ENCODE data around the gene STX8.

The STX8 gene

GRCh38 chr17:9509236-9509816 lies 66.3 kb downstream of the STX8 start:
- Histone ChIP-seq H3K27me3 (ENCODE audit: control insufficient read depth, insufficient read depth, low read length) (no peaks in the 10 kb centered on the region), H3K9me3 (ENCODE audit: control insufficient read depth, insufficient read depth, low read length) (no peaks in the 10 kb centered on the region), H3K27ac (ENCODE audit: low read depth, low read length) (no peak overlapping the region), H3K4me3 (ENCODE audit: low read depth, low read length) (no peak overlapping the region), H3K36me3 (ENCODE audit: control insufficient read depth, insufficient read depth, low read length) (no peaks in the 10 kb centered on the region), H3K9ac (ENCODE audit: low read depth, low read length) (no peak overlapping the region), H3K4me1 (ENCODE audit: control insufficient read depth, insufficient read depth, low read length) (peaks cover 10% of the 10 kb centered on the region; the same call in 1 of the 2 replicates)

GRCh38 chr17:9499041-9499440 lies 76.6 kb downstream of the STX8 start:
- Histone ChIP-seq H3K4me1 (ENCODE audit: control insufficient read depth, insufficient read depth, low read length) (no peaks in the 10 kb centered on the region), H3K27me3 (ENCODE audit: control insufficient read depth, insufficient read depth, low read length) (no peaks in the 10 kb centered on the region), H3K27ac (ENCODE audit: low read depth, low read length) (no peak overlapping the region), H3K36me3 (ENCODE audit: control insufficient read depth, insufficient read depth, low read length) (no peaks in the 10 kb centered on the region), H3K4me3 (ENCODE audit: low read depth, low read length) (no peak overlapping the region), H3K9me3 (ENCODE audit: control insufficient read depth, insufficient read depth, low read length) (no peaks in the 10 kb centered on the region), H3K9ac (ENCODE audit: low read depth, low read length) (no peak overlapping the region)

- H3K9ac ChIP-seq (ENCODE audit: low read depth, low read length), result no peak overlapping the region
- H3K9me3 ChIP-seq (ENCODE audit: control insufficient read depth, insufficient read depth, low read length), result no peaks in the 10 kb centered on the region
- no peaks in the 10 kb centered on the region for H3K36me3 ChIP-seq (ENCODE audit: control insufficient read depth, insufficient read depth, low read length)
- no peak overlapping the region for H3K27ac ChIP-seq (ENCODE audit: low read depth, low read length)
- H3K4me3 ChIP-seq (ENCODE audit: low read depth, low read length), result no peak overlapping the region
- H3K4me1 ChIP-seq (ENCODE audit: control insufficient read depth, insufficient read depth, low read length), result no peaks in the 10 kb centered on the region
- no peaks in the 10 kb centered on the region for H3K27me3 ChIP-seq (ENCODE audit: control insufficient read depth, insufficient read depth, low read length)
These were observed 77.1 kb downstream of the STX8 start for GRCh38 chr17:9498490-9498889.

GRCh38 chr17:9488556-9488955 lies 87.1 kb downstream of the STX8 start:
- no peak overlapping the region for H3K4me3 ChIP-seq (ENCODE audit: low read depth, low read length)
- H3K27ac ChIP-seq (ENCODE audit: low read depth, low read length), result no peak overlapping the region
- no peaks in the 10 kb centered on the region for H3K9me3 ChIP-seq (ENCODE audit: control insufficient read depth, insufficient read depth, low read length)
- no peaks in the 10 kb centered on the region for H3K27me3 ChIP-seq (ENCODE audit: control insufficient read depth, insufficient read depth, low read length)
- H3K9ac ChIP-seq (ENCODE audit: low read depth, low read length), result no peak overlapping the region
- H3K36me3 ChIP-seq (ENCODE audit: control insufficient read depth, insufficient read depth, low read length), result no peaks in the 10 kb centered on the region
- H3K4me1 ChIP-seq (ENCODE audit: control insufficient read depth, insufficient read depth, low read length), result no peaks in the 10 kb centered on the region

DNA sequence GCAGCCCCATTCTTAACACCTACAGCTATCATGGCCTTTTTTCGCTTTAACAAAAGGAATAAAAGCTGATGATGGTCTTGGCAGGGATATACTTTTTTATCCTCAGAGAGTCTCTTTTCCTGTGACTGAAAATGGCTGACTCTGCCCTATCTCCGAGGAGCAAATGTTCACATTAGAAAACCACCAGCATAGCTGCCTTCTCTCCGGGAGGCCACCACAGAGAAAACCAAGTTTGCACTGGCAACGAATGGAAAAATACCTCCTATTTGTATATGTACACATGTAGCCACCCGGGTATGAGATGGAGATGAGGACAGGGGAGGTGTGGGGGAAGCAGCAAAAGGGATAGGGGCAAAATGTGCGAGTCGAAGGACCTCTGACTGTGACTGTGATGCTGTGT lies 88.2 kb downstream of the STX8 start:
- H3K9me3 ChIP-seq (ENCODE audit: control insufficient read depth, insufficient read depth, low read length), result no peaks in the 10 kb centered on the region
- no peak overlapping the region for H3K27ac ChIP-seq (ENCODE audit: low read depth, low read length)
- no peaks in the 10 kb centered on the region for H3K4me1 ChIP-seq (ENCODE audit: control insufficient read depth, insufficient read depth, low read length)
- H3K27me3 ChIP-seq (ENCODE audit: control insufficient read depth, insufficient read depth, low read length), result no peaks in the 10 kb centered on the region
- H3K9ac ChIP-seq (ENCODE audit: low read depth, low read length), result no peak overlapping the region
- H3K4me3 ChIP-seq (ENCODE audit: low read depth, low read length), result no peak overlapping the region
- no peaks in the 10 kb centered on the region for H3K36me3 ChIP-seq (ENCODE audit: control insufficient read depth, insufficient read depth, low read length)

DNA sequence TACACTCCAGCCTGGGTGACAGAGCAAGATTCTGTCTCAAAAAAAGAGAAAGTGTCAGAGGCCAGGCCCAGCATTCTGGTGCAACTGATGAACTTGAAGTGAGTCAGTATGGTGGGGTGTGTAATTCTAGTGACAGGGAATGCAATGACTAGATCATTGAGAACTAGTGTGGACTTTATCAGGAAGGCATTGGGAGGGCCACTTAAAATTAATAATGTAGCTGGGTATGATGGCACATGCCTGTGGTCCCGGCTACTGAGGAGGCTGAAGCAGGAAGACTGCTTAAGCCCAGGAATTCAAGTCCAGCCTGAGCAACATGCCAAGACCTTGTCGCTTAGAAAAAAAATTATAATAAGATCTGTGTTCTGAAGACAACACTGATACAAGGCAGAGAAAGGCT lies 90.8 kb downstream of the STX8 start:
- Histone ChIP-seq H3K27me3 (ENCODE audit: control insufficient read depth, insufficient read depth, low read length) (no peaks in the 10 kb centered on the region), H3K4me3 (ENCODE audit: low read depth, low read length) (no peak overlapping the region), H3K27ac (ENCODE audit: low read depth, low read length) (no peak overlapping the region), H3K36me3 (ENCODE audit: control insufficient read depth, insufficient read depth, low read length) (no peaks in the 10 kb centered on the region), H3K4me1 (ENCODE audit: control insufficient read depth, insufficient read depth, low read length) (no peaks in the 10 kb centered on the region), H3K9ac (ENCODE audit: low read depth, low read length) (no peak overlapping the region), H3K9me3 (ENCODE audit: control insufficient read depth, insufficient read depth, low read length) (no peaks in the 10 kb centered on the region)

DNA sequence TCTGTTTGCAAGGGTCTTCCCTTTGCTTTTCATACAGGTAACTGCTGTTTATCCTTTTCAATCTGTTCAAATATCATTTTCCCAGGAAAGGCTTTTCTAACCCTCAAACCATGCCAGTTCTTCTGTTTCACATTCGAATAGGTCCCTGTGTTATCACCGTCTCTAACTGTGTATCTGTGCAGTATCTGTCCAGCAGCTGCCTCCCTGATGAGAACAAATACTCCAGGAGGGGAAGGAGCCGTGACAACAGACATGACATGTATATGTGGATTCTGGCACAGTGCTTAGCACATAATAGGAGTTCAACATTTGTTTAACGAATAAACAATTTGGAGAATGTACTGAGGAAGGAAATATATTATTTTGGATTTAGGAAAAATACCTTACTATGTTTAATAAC lies 95.7 kb downstream of the STX8 start:
- Histone ChIP-seq H3K27me3 (ENCODE audit: control insufficient read depth, insufficient read depth, low read length) (no peaks in the 10 kb centered on the region), H3K36me3 (ENCODE audit: control insufficient read depth, insufficient read depth, low read length) (no peaks in the 10 kb centered on the region), H3K9me3 (ENCODE audit: control insufficient read depth, insufficient read depth, low read length) (no peaks in the 10 kb centered on the region), H3K4me3 (ENCODE audit: low read depth, low read length) (no peak overlapping the region), H3K4me1 (ENCODE audit: control insufficient read depth, insufficient read depth, low read length) (0 out of 2 replicates have a peak, but pooled peaks cover 5% of the 10 kb centered on the region), H3K27ac (ENCODE audit: low read depth, low read length) (no peak overlapping the region), H3K9ac (ENCODE audit: low read depth, low read length) (no peak overlapping the region)

DNA sequence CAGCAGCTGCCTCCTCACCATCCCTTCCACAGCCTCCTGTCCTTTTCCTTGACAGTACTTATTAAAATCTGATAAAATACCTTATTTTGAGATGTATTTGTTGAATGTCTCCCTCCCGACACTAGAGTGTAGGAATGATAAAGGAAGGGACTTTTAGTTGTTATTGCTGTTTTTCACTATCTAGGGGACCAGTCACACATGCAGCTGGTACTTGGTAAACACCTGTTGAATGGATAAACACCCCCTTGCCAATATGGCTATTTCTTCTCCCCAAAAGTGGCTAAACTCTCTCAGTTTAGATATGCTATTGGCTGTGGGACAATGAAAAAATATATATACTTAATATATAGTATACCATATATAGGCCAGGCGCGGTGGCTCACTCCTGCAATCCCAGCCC lies 96.7 kb downstream of the STX8 start:
- Histone ChIP-seq H3K9ac (ENCODE audit: low read depth, low read length) (no peak overlapping the region), H3K9me3 (ENCODE audit: control insufficient read depth, insufficient read depth, low read length) (no peaks in the 10 kb centered on the region), H3K36me3 (ENCODE audit: control insufficient read depth, insufficient read depth, low read length) (no peaks in the 10 kb centered on the region), H3K4me3 (ENCODE audit: low read depth, low read length) (no peak overlapping the region), H3K4me1 (ENCODE audit: control insufficient read depth, insufficient read depth, low read length) (peaks cover 7% of the 10 kb centered on the region; the same call in 1 of the 2 replicates), H3K27ac (ENCODE audit: low read depth, low read length) (no peak overlapping the region), H3K27me3 (ENCODE audit: control insufficient read depth, insufficient read depth, low read length) (no peaks in the 10 kb centered on the region)

DNA sequence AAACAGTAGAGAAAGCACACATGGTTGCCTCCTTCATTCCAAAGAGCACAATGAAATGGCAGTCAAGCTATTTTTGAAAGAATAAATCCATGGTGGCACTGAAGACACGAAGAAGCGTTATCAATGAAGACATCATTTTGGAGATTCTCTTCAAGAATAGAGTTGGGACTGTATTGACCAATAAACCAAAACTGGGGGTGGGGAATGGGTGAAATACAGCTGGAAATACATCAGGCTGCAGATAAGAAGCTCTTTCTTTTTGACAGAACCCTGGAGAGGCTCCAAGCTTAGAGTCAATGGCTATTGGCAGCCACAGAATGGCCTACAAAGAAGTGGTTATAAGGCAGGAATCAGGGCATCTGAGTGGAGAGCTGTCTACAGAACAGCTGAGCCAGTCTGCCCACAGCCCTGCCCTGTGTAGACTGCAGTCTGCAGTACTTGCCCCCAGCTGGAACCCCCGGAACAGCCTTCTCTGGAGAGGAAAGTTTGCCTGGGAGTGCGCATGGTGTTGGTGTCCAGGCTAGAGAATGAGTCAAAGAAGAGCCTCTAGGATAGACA lies 100.4 kb downstream of the STX8 start:
- no peaks in the 10 kb centered on the region for H3K9me3 ChIP-seq (ENCODE audit: control insufficient read depth, insufficient read depth, low read length)
- H3K9ac ChIP-seq (ENCODE audit: low read depth, low read length), result no peak overlapping the region
- no peak overlapping the region for H3K4me3 ChIP-seq (ENCODE audit: low read depth, low read length)
- peaks cover 12% of the 10 kb centered on the region; the same call in 1 of the 2 replicates for H3K4me1 ChIP-seq (ENCODE audit: control insufficient read depth, insufficient read depth, low read length)
- H3K36me3 ChIP-seq (ENCODE audit: control insufficient read depth, insufficient read depth, low read length), result no peaks in the 10 kb centered on the region
- H3K27me3 ChIP-seq (ENCODE audit: control insufficient read depth, insufficient read depth, low read length), result no peaks in the 10 kb centered on the region
- H3K27ac ChIP-seq (ENCODE audit: low read depth, low read length), result no peak overlapping the region

DNA sequence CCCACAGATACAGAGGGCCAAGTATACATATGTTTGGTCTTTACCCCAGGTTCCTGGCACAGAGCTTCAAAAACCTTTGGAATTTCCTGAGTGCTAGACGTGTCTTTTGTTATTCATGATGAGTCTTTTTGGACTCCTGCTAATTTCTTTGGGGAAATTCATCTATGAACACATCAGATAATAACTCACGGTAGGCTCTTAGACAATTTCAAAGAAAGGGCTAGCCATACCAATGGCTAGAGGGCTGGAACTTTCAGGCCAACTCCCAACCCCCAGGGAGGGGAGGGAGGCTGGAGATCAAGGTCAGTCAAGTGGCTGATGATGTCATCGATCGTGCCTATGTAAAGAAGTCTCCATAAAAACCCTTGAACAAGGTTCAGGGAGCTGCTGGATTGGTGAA lies 101.9 kb downstream of the STX8 start:
- Histone ChIP-seq H3K27me3 (ENCODE audit: control insufficient read depth, insufficient read depth, low read length) (no peaks in the 10 kb centered on the region), H3K9me3 (ENCODE audit: control insufficient read depth, insufficient read depth, low read length) (no peaks in the 10 kb centered on the region), H3K9ac (ENCODE audit: low read depth, low read length) (no peak overlapping the region), H3K36me3 (ENCODE audit: control insufficient read depth, insufficient read depth, low read length) (no peaks in the 10 kb centered on the region), H3K4me1 (ENCODE audit: control insufficient read depth, insufficient read depth, low read length) (peaks cover 11% of the 10 kb centered on the region; the same call in 1 of the 2 replicates), H3K27ac (ENCODE audit: low read depth, low read length) (no peak overlapping the region), H3K4me3 (ENCODE audit: low read depth, low read length) (no peak overlapping the region)

DNA sequence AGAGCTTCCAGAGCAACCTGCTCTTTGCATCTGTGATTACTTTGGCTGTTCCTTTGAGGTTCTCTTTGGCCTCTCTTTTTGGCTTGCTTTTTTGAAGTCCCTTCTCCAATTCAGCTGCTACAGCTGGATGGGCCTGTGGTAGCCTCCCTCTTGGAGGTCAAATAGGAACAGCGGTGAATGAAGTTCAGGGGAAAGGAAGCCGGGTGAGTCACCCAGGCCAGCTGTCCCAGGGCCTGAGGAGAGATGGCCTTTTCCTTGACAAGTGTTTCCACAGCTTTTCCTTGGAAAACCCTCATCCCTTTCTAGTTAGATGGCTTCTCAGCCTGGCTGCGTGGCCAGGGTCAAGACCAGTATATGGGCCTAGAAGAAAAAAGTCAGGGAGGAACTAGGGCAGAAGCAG lies 103.1 kb downstream of the STX8 start:
- Histone ChIP-seq H3K4me1 (ENCODE audit: control insufficient read depth, insufficient read depth, low read length) (peaks cover 7% of the 10 kb centered on the region; the same call in 1 of the 2 replicates), H3K9ac (ENCODE audit: low read depth, low read length) (no peak overlapping the region), H3K27ac (ENCODE audit: low read depth, low read length) (no peak overlapping the region), H3K4me3 (ENCODE audit: low read depth, low read length) (no peak overlapping the region), H3K9me3 (ENCODE audit: control insufficient read depth, insufficient read depth, low read length) (no peaks in the 10 kb centered on the region), H3K27me3 (ENCODE audit: control insufficient read depth, insufficient read depth, low read length) (no peaks in the 10 kb centered on the region), H3K36me3 (ENCODE audit: control insufficient read depth, insufficient read depth, low read length) (no peaks in the 10 kb centered on the region)
